ENCODE measurements around the gene DCAF8.

DCAF8 gene

DNA sequence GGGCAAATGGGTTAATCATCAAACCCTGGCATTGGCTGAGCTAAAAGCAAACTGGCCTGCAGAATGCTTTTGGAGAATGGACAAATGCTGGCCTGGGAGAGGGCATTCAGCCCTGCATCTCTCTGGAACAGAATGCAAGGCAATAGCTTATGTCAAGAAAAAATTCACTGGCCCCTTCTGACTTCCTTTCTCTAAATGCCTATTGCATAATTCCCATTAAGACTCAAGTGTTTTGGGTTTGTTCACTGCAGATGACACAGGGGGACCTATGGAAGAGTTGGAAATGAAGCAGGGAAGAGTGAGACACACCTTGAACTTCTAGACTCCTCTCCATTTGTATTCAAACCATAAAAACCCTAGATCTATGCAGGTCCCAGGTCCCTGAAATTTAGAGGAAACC, 41.3 kb downstream of the DCAF8 start:
- in situ Hi-C loops (cut with MboI; ENCODE audit: low pct_unique_long_range_greater_than_20kb, low sequenced_read_pairs, unreplicated experiment) = no loop called here
- DNase-seq (ENCODE audit: low spot score) = no peak
- TF ChIP-seq, protein P1, sequence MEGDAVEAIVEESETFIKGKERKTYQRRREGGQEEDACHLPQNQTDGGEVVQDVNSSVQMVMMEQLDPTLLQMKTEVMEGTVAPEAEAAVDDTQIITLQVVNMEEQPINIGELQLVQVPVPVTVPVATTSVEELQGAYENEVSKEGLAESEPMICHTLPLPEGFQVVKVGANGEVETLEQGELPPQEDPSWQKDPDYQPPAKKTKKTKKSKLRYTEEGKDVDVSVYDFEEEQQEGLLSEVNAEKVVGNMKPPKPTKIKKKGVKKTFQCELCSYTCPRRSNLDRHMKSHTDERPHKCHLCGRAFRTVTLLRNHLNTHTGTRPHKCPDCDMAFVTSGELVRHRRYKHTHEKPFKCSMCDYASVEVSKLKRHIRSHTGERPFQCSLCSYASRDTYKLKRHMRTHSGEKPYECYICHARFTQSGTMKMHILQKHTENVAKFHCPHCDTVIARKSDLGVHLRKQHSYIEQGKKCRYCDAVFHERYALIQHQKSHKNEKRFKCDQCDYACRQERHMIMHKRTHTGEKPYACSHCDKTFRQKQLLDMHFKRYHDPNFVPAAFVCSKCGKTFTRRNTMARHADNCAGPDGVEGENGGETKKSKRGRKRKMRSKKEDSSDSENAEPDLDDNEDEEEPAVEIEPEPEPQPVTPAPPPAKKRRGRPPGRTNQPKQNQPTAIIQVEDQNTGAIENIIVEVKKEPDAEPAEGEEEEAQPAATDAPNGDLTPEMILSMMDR (IDR thresholded peaks at IDR 0.05; ENCODE audit: extremely low read depth, insufficient read depth, missing control alignments) = no peak

GRCh38 chr1:160220301-160220700, 42.0 kb downstream of the DCAF8 start:
- TF ChIP-seq, protein P1 (IDR thresholded peaks at IDR 0.05; ENCODE audit: extremely low read depth, insufficient read depth, missing control alignments) = no peak
- no peak for DNase-seq (ENCODE audit: low spot score)
- in situ Hi-C loops (cut with MboI; ENCODE audit: low pct_unique_long_range_greater_than_20kb, low sequenced_read_pairs, unreplicated experiment) = no loop called here

GRCh38 chr1:160219062-160219929, 43.1 kb downstream of the DCAF8 start:
- TF ChIP-seq, protein P1 (IDR thresholded peaks at IDR 0.05; ENCODE audit: extremely low read depth, insufficient read depth, missing control alignments) = no peak
- in situ Hi-C loops (cut with MboI; ENCODE audit: low pct_unique_long_range_greater_than_20kb, low sequenced_read_pairs, unreplicated experiment) = no loop called here
- DNase-seq (ENCODE audit: low spot score) = no peak

- no peak for DNase-seq (ENCODE audit: low spot score)
- in situ Hi-C loops (cut with MboI; ENCODE audit: low pct_unique_long_range_greater_than_20kb, low sequenced_read_pairs, unreplicated experiment) = no loop called here
Observed at GRCh38 chr1:160217481-160218051, 44.8 kb downstream of the DCAF8 start.

GRCh38 chr1:160216301-160216700, 46.0 kb downstream of the DCAF8 start:
- in situ Hi-C loops (cut with MboI; ENCODE audit: low pct_unique_long_range_greater_than_20kb, low sequenced_read_pairs, unreplicated experiment) = no loop called here
- TF ChIP-seq, protein P1 (IDR thresholded peaks at IDR 0.05; ENCODE audit: extremely low read depth, insufficient read depth, missing control alignments) = no peak
- DNase-seq (ENCODE audit: low spot score) = no peak

More at GRCh38 chr1:160217481-160218051, 44.8 kb downstream of the DCAF8 start:
- TF ChIP-seq, protein P1 (IDR thresholded peaks at IDR 0.05; ENCODE audit: extremely low read depth, insufficient read depth, missing control alignments) = no peak

- in situ Hi-C loops (cut with MboI; ENCODE audit: low pct_unique_long_range_greater_than_20kb, low sequenced_read_pairs, unreplicated experiment) = no loop called here
- no peak for DNase-seq (ENCODE audit: low spot score)
- TF ChIP-seq, protein P1 (IDR thresholded peaks at IDR 0.05; ENCODE audit: extremely low read depth, insufficient read depth, missing control alignments) = no peak
Observed at GRCh38 chr1:160214481-160215140, 47.7 kb downstream of the DCAF8 start.

All from GM13977 (cell line).